Measurements from ENCODE around the gene PAPOLB.
A peak's percentile ranks its signal among the peaks of the same experiment; 100 is the strongest.

The PAPOLB gene

DNA sequence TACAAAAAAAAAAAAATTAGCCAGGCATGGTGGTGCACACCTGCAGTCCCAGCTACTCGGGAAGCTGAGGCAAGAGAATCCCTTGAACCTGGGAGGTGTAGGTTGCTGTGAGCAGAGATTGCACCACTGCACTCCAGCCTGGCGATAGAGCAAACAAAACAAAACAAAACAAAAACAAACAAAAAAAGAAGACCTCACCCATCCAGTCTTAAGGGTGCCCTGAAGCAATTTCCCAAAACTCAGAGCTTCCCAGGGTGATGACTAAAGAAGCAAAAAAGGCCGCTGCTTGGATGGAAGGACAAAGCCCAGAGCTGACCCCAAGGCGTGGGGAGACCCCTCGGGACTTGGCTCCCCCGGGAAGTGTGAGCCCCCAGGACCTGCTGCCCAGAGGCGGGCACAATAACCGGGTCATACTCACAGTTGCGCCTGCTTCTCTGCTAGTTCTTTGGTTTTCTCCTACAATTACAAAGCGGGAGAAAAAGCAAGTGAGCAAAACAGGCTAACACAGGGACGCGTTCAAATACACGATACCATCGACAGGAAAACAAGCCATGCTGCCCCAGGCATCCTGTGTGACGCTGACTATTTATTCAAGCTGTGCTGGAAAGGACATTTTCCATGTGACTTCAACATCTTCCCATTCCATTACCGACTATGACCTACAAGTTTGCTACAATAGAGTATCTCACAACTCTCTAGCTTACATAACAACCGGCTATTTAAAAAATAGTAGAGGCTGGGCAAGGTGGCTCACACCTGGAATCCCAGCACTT is 29.9 kb downstream of the PAPOLB start:
- intact Hi-C loops (cut with DNase I) = no loop called here
- peak in 1 of 10 donors; percentile 79 for DNase-seq

- peak in 5 of 10 donors; percentile 16 to 91 (median 58) for DNase-seq
- intact Hi-C loops (cut with DNase I) = no loop called here
These were observed 31.7 kb downstream of the PAPOLB start for GRCh38 chr7:4830176-4830575.

GRCh38 chr7:4828720-4829383 is 33.0 kb downstream of the PAPOLB start:
- intact Hi-C loops (cut with DNase I) = no loop called here
- peak in 1 of 10 donors; percentile 74 for DNase-seq

- peak in 2 of 10 donors; percentile 54 to 65 for DNase-seq
- intact Hi-C loops (cut with DNase I) = no loop called here
These were observed 36.7 kb downstream of the PAPOLB start for GRCh38 chr7:4825081-4825480.

- peak in 2 of 10 donors; percentile 62 to 83 for DNase-seq
- intact Hi-C loops (cut with DNase I) = no loop called here
These were observed 37.6 kb downstream of the PAPOLB start for GRCh38 chr7:4824120-4824775.

DNA sequence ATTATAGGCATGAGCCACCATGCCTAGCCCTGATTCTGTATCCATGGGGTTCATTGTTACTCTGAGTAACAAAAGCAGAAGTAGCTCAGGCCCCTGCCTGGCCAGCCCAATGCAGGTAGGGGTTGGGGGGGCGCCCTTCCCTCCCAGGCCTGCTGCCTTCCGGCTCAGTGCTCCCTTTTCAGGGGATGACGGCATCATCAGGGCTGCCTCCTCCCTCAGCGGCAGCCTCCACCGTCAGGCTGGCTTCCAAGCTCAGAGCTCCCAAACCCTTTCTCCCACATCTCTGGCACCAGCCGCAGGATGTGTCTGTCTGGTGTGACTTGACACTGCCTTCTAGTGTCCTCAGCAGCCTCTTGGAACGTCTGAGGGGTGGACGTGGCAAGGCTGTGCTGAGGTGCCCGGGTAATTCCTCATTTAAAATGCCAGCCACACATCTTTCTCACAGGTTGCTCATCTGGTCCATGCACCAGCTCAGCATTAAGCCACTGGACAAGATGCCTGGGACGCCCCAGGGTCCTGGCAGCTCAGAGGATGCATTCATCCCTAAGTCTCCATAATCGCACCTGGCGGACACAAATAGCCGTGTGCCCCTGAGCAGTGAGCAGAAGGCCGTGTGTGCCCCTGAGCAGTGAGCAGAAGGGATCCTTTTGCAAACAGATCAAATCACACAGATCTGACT is 38.2 kb downstream of the PAPOLB start:
- intact Hi-C loops (cut with DNase I) = no loop called here
- peak in 2 of 10 donors; percentile 61 to 63 for DNase-seq

GRCh38 chr7:4822677-4823076 is 39.2 kb downstream of the PAPOLB start:
- intact Hi-C loops (cut with DNase I) = no loop called here
- DNase-seq = no peak

DNA sequence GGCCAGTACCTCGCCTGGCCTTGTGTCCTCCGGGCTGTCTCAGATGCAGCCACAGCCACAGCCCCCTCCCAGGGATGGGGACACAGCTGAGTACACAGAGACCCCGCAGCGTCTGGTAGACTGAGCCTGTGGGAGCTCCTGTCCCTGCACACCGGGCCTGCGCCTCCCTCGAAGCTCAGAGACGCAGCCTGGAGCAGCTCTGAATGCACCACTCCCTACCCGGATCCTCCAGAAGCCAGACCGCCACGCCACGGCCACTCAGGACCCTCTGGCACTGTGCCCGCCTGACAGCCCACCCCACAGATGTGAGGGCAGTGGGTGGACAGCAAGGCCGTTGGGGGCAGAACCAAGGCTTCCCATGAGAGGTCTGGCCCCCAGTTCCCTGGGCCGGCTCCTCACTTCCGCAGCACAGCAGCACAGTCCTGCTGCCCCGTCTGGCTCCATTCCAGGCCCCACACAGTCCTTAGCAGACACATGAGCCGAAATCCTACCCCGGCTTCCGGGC is 40.8 kb downstream of the PAPOLB start:
- intact Hi-C loops (cut with DNase I) = no loop called here
- peak in 1 of 10 donors; percentile 73 for DNase-seq

- no peak for DNase-seq
- intact Hi-C loops (cut with DNase I) = no loop called here
These were observed 41.3 kb downstream of the PAPOLB start for GRCh38 chr7:4820405-4820966.

- intact Hi-C loops (cut with DNase I) = no loop called here
- DNase-seq = peak in 1 of 10 donors; percentile 58
These were observed 42.0 kb downstream of the PAPOLB start for GRCh38 chr7:4819560-4820404.

DNA sequence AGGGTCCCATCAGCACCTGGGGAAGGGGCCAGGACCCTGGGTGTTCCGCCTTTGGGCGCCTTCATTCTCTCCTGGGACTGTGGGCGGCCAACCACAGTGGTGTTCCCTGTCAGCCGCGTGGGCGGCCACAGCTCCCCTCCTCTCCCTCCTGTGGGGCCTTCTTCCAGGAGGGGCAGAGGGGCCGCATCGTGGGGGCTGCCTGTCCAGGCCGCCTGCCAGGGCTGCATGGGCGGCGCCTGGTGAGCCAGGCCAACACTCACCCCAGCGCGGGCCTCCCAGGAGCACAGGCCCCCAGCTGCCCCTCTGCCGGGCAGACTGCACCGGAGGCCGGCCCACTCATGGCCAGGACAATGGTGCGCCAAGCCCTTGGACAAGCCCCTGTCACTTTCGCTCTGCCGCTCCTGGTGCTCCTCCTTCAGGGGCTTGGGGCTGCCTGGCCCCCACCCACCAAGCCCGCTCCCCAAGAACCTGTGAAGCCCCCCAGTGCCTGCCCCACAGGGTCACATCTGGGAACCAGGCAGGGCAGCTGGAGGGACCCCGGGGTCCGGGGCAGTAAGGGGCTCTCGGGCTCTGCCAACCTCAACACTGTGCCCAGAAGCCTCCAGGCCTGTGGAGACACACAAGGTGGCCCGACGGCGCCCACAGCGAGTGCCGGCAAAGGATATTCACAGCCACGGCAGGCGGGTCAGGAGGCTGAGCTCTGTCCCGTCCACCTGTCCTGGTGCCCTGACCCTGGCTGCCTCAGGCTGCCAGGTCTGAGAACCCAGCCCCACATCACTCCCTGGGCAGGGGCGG is 43.6 kb downstream of the PAPOLB start:
- intact Hi-C loops (cut with DNase I) = no loop called here
- DNase-seq = no peak

GRCh38 chr7:4817178-4817901 is 44.5 kb downstream of the PAPOLB start:
- DNase-seq = no peak
- intact Hi-C loops (cut with DNase I) = no loop called here

DNA sequence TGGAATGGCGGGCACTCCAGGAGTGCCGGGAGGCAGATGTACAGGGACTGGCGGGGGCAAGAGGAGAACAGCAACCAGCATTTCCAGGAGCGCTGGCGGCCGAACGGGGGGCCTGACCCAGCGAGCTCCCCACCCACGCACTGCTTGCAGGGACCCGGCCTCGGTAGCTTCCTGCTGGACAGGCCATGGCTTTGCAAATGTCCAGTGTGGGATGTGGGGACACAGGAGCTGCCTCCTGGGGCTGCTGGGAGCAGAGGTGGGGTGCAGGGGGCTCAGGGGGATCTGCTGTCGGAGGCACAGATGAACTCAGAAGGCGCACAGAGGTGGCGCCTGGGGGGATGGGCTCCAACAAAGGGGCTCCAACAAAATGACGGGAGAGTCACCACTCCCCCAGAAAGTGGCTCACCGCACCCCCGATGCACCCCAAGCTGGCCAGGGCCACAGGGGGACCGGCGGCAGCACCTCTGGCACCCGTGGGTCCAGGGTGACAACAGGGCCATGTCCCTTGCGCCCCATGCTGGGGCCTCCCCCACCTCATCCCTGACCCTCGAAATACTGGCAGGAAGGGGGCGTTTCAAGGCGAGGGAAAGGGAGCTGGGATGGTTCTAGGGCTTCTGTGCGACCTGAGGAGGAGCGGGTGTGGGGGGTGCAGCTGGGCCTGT is 45.3 kb downstream of the PAPOLB start:
- intact Hi-C loops (cut with DNase I) = no loop called here

GRCh38 chr7:4815609-4816418 is 46.0 kb downstream of the PAPOLB start:
- DNase-seq = peak in 1 of 10 donors; percentile 80
- intact Hi-C loops (cut with DNase I) = no loop called here

More for the DNA sequence above, 45.3 kb downstream of the PAPOLB start:
- DNase-seq = no peak

DNA sequence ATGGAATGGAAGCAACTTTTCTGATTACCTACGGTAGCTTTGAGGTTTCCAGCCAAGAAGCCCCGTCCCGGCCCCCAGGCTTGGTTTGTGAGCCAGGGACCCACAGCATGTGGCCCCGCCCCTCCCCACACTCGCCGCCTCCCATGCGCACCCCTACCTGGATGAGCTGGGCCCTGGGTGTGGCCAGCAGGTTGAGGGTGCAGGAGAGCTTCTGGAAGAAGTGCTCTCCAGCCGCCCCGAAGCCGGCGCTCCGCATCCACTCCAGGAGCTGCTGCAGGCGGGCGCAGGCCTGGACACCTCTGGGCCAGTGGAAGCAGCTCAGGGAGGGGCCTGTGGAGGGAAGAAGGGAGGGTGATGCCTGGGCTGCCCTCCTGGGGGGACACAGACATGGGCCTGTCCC is 46.7 kb downstream of the PAPOLB start:
- DNase-seq = no peak
- intact Hi-C loops (cut with DNase I) = no loop called here

DNA sequence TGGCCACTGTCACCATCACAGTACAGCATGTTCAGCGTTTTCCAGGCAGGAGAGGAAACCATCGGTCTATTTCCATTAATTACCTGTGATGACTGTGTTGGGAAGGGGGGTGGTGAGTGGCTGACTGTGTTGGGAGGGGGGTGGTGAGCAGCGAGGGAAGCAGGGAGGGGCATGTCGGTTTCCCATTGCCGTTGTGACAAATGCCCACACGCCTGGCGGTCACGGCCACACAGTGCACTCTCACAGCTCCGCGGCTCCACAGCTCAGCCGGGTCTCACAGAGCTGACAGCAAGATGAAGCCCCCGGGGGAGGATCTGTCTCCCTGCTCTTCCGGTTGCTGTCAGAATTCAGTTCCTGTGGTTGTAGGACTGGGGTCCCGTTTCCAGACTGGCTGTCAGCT is 47.4 kb downstream of the PAPOLB start:
- intact Hi-C loops (cut with DNase I) = no loop called here
- DNase-seq = no peak

DNA sequence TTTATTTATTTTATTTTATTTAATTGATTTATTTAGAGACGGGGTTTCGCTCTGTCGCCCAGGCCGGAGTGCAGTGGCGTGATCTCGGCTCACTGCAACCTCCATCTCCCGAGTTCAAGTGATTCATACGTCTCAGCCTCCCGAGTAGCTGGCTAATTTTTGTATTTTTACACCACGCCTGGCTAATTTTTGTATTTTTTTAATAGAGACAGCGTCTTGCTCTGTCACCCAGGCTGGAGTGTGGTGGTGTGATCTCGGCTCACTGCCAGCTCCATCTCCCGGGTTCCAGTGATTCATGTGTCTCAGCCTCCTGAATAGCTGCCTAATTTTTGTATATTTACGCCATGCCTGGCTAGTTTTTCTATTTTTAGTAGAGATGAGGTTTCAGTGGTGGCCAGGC is 52.2 kb downstream of the PAPOLB start:
- no peak for DNase-seq
- intact Hi-C loops (cut with DNase I) = no loop called here

All from posterior cingulate gyrus (tissue), 11 donors.